GM18511 (cell line): ENCODE measurements around the gene PNLIPRP3.
"Not testable (repeated sequence)": the region's sequence is repeated elsewhere in the genome, so short reads cannot be mapped to it uniquely, and the experiment has no call there.

Experiments used
- ATAC-seq: cut with Tn5 transposase; IDR thresholded peaks from one replicate; pipeline ENCODE4 v1.9.1; 2021; ENCODE audit warnings: mild to moderate bottlenecking, moderate library complexity; ENCODE audit not compliant: unreplicated experiment

The PNLIPRP3 gene

DNA sequence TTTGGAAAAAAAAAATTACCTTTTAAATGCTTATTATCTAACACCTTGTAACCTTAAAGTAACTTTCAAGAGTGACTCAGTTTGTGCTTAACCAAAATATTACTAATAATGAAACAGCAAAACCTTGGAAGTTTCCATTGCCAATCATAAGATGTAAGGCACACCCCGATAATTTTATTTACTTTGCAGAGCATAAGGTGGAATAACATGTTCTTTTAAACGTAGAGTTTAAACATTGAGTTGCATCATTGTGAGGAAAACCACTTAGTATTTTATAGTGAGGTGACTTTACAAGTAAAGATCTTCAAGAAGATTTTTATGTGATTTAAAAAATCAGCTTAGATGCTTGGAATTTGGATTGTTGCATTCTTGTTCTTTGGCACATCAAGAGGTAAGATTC, at the start of gene PNLIPRP3:
TSS of gene PNLIPRP3 (plus strand) at position 177 of the 400 bp plus-strand sequence. CDS start at position 343, 166 bp downstream.
- ATAC-seq: no peak

DNA sequence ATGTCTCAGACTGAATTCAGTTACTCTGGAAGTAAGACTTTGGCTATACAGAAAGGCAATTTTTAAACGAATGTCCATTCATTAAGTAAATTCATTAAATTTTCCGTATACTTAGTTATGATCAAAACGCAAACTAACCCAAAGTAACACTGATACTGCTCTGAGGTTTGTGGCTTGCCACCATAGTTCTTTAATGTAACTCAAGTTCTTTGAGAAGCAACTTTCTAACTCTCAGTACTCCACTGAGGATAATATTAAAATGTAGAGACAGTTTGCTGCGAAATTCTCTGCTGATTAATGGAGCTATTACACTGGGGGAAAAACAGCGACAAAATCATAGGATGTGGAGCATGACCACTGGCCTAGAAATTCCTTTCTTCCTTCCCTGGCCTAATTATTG, 45.4 kb upstream of the PNLIPRP3 start:
- ATAC-seq: no peak

DNA sequence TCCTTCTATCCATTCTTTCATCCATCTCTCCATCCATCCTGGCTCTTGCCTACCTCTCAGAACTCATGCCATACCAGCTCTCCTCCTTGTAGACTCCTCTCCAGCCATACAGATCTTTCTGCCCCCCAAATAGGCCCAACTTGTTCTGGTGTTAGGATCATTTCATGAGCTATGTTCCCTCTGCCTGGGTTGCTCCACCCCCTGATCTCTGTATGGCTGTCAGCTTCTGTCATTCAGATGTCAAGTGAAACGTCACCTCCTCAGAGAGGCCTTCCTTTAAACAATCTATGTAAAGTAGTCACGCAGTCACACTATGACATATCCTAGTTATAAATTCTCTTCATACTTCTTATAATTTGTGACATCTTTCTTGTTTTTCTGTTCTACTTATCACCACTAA, 42.3 kb upstream of the PNLIPRP3 start:
- no peak for ATAC-seq

DNA sequence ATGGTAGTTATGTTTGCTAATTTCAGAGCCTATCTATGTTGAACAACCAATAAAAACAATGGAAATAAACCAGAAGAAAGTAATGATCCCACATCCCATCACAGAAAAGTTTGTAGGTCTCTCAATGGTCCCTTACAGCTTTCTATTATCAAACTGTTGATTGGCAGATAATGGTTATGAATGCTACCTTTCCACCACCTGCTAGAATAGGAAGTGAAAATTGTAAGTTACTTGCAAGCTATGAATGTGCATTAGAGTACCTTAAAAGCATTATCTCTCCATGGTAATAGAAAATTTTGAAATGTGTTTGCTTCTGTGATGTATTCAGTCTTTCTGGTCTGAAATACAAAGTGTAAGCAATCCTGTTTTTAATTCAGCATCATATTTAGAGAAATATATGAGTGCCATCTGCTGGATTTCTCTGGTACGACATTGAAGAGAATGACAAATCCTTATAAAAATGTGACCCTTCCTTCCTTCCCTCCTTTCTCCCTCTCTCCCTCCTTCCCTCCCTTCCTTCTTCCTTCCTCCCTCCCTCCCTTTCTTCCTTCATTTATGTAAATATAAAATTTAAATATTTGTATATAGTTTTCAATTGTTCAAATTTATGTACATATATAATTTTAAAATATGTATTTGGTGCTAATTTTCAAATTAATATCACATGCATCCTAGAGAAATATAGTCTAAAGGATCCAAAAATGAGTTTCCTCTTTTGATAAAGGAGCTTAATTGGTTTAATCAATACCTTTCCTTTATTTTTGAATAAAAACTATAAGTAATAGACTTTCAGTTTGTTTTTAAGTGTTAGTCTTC, 41.4 kb upstream of the PNLIPRP3 start:
- ATAC-seq: peak; percentile 61

DNA sequence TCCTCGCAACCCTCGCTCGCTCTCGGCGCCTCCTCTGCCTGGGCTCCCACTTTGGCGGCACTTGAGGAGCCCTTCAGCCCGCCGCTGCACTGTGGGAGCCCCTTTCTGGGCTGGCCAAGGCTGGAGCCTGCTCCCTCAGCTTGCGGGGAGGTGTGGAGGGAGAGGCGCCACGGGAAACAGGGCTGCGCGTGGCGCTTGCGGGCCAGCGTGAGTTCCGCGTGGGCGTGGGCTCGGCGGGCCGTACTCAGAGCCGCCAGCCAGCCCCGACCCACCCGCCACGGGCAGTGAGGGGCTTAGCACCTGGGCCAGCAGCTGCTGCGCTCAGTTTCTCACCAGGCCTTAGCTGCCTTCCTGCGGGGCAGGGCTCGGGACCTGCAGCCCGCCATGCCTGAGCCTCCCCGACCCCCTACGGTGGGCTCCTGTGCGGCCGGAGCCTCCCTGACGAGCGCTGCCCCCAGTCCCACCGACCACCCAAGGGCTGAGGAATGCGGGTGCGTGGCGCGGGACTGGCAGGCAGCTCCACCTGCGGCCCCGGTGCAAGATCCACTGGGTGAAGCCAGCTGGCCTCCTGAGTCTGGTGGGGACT, 34.3 kb upstream of the PNLIPRP3 start:
- not testable (repeated sequence) for ATAC-seq

DNA sequence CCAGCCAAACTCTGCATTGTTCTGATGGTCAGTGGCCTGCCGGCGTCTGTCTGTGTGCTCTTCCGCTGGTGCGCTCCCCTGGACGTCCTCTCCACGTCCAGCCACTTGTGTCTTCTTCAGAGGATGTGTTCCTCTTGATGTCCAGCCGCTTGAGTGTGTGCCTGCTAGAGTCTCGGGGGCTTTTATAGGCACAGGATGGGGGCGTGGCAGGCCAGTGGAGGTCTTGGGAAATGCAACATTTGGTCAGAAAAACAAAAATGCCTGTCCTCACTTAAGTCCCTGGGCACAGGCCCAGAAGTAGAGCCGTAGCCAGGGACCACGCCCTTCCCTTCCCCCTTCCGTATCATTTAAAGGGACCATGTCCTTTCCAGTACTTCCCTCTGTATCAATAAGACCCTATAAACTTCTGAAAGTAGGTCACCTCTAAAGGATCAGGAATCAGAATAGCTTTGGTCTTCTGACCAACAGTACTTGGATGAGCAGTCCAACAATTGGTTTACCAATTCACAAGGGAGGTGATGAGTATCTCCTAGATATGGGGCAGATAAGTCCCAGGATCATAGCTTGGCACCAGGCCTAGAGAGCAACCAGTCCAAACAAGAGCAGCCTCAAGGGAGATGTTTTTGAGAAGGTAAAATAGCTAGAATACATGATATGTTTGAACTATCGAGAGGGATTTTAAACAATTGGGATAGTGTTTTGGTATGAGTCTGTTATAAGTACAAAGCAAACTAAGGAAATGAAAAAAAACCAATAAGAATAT, 32.2 kb upstream of the PNLIPRP3 start:
- ATAC-seq: no peak

DNA sequence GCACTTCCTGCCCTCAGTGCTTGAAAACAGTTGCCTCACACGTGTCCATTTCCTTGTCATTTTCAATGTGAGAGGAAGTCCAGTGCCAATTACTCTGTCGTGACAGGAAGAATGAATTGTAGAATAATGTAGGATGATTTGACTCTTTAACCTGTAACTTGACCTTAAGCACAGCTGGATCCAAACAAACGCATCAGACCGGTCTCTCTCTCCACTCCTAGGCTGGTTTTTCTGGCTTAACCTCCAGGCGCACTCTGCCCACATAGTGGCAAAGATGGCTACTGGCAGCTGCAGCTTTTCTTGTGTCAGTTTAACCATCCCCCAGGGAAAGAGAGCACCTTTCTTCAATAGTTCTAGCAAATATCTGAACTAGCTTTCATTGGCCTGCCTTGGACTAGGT, 29.4 kb upstream of the PNLIPRP3 start:
- ATAC-seq: no peak

DNA sequence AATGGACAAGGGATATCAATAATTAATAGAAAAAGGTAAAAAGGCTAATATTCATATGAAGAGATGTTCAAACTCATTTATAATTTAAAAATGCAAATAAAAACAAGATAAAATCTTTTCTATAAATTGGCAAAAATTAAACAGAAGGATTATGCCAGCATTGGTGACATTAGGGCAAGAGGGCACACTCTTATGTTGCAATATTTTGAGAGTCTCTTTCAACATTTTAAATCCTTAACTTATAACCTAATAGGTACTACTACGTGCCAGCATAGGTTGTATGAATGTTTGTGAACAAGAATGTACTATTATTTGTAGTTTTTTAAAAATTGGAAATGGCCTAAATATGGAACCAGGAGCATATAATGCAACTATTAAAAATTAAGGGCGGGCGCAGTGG, 24.8 kb upstream of the PNLIPRP3 start:
- ATAC-seq: no peak

DNA sequence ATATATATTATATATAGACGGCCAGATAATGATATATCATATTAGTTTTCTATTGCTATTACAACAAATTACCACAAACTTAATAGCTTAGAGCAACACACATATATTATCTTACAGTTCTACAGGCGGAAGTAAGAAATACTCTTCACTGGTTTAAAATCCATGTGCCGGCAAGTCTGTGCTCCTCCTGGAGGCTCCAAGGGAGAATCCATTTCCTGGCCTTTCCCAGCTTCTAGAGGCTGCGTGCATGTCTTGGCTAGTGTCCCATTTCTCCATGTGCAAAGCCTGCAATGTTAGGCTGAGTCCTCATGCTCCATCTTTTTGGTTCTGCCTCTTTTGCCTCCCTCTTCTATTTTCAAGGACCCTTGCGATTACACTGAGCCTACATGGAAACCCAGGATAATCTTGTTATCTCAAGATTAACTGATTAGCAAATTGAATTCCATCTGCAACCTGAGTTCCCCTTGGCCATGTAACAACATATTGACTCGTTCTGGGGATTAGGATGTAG, 23.9 kb upstream of the PNLIPRP3 start:
- ATAC-seq: no peak

DNA sequence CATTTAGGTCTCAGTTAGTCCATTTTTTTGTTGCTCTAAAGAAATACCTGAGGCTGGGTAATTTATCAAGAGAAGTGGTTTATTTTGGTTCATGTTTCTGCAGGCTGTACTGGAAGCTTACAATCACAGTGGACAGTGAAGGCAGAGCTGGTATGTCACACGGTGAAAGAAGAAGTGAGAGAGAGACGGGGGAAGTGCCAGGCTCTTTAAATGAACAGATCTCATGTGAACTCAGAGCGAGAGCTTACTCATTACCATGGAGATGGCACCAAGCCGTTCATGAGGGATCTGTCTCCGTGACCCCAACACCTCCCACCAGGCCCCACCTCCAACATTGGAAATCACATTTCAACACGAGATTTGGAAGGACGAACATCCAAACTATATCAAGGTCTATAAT, 18.9 kb upstream of the PNLIPRP3 start:
- peak; percentile 84 for ATAC-seq

DNA sequence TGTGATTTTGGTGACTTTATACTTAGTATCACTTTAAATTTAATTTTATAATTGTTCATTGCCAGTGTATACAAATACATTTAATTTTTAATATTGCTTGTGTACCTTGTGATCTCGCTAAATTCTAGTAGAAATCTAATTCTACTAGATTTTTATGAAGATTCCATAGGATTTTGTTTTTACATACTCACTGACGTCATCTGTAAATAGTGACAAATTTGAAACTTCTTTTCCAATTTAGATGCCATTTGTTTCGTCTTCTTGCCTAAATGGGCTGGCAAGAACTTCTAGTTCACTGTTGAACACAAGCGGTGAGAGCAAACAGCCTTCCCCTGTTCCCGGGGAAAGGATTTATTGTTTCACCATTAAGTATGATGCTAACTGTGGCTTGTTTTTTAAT, 17.3 kb upstream of the PNLIPRP3 start:
- ATAC-seq: no peak

DNA sequence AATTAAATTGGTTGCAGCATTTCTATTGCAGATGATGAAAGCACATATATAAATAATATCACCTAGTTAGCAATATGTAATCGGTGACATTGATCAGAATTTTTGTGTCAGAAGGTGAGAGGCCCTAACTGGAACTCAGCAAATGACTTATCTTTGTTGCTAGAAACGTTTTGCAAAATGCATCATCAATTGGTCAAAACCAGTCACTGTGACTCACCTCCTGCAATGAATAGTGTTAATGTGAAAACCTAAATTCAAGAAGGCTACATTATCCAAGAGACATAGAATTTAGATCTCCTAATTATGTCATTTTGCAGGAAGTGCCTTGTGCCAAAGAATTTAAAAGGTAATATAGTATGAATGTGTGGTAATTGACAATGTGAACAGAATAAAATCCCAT, 9.8 kb upstream of the PNLIPRP3 start:
- ATAC-seq: no peak

DNA sequence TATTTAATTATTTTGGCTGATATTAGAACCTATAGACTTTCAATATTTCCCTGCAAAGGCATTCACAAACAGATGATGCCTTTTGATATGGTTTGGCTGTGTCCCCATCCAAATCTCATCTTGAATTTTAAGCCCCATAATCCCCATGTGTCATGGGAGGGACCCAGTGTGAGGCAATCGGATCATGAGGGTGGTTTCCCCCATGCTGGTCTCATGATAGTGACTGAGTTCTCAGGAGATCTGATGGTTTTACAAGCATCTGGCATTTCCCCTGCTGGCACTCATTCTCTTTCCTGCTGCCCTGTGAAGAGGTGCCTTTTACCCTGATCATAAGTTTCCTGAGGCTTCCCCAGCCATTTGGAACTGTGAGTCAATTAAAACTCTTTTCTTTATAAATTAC, 9.3 kb upstream of the PNLIPRP3 start:
- ATAC-seq: no peak

DNA sequence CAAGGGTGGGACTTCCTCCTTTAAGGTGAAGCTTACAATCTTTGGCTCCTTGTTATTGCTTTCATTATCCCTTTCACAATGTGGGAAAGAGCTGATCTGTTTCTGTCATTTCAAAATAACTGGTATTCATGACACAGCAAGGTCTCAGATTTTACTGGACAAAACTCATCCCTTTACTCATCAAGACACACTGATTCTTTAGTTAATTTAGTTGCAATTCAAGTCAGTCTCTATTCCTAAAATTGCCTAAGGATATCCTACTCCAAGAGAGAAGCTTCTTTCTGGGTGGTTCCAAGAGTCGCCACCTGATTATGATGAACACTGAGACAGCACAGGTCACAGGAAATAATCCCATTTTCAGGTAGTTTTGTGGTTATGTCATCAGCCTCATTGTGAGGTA, 5.8 kb upstream of the PNLIPRP3 start:
- no peak for ATAC-seq

DNA sequence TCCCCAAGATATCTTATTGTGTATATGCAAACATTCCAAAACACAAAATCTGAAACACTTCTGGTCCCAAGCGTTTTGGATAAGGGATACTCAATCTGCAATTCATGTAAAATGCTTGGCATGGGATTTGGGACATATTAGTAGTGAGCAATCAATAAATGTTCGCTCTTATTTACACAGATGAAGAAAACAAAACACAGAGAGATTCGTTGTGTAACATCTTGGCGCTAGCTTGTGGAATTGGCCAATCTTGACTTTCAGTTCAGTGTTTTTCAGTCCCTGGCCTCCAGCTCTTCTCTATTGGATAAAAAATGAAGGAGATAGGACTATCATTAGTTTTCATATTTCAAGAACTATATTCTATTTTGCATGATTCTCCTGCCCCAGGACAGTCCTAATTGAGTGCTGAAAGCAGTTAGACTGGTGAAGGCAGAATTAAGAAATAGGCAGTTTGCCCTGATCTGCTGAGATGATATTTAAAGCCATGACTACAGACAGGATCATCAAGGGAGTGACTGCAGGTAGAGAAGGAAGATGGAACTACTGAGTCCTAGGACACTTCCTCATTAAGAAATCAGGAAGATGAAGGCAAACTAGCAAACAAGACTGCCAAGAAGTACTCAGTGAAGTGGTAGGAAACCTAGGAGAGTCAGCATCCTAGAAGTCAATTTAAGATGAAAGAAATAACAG, 1.8 kb downstream of the PNLIPRP3 start:
- ATAC-seq: no peak

DNA sequence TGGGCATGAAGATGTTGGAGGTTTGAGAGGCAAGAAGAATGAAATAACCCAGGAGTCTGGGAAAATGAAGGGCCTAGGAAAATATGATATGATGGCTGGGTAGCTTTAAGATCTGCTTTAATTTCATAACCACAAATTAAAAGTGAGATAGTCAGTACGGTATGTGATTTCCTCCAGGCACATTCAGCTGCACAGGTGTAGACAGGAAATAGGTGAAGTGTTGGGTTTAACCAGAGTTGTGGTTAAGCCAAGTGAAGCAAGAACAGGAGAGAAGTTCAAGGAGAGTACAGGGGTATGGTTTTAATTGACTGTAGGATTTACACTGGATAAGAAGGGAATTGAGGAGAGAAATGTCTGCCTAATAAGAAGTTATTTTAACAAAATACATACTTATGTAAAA, 2.6 kb downstream of the PNLIPRP3 start:
- no peak for ATAC-seq

DNA sequence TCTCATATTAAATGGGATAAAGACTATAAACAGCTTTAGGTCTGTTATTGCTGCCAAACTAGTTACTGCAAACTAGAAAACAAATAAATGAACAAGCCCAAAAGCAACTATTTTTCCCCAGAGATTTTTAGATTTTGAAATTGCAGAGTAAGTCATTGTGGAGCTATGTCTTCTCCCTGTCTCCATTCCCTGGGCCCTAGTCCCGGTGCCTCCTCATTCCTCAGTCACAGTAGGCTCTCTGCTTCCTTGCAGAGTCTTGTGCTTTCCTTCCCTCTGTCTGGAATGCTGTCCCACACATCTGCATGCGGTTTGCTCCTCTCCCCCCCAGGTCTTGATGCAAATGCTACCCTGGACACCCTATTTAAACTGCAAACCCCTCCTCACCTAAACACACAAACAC, 4.0 kb downstream of the PNLIPRP3 start:
- no peak for ATAC-seq

DNA sequence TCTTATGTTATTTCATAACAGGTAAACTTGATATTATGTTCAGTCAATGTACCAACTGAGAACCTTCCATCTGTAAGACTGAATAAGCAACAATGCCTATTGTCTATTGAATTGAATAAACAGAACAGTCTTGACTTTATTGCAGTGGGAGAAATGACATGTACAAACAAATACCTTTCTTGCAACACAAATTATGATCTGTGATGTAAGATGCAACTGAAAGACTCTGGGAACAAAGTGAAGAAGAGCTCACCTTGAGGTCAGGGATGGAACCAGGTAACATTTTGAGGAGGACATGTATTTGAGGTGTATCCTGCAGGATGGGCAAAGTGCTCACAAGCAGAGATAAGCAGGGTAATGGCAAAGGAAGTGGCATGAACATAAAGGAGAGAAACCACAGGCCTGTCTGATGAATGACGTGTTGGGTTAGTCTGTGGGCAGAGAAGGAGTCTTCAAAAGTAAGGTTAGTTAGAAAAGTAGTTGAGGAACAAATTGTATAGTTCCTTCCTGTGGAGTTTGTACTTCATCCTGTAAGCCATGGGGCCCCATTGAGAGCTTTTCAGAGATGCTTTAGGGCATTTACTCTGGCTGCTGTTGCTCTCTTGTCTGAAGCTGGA, 9.5 kb downstream of the PNLIPRP3 start:
- ATAC-seq: no peak

DNA sequence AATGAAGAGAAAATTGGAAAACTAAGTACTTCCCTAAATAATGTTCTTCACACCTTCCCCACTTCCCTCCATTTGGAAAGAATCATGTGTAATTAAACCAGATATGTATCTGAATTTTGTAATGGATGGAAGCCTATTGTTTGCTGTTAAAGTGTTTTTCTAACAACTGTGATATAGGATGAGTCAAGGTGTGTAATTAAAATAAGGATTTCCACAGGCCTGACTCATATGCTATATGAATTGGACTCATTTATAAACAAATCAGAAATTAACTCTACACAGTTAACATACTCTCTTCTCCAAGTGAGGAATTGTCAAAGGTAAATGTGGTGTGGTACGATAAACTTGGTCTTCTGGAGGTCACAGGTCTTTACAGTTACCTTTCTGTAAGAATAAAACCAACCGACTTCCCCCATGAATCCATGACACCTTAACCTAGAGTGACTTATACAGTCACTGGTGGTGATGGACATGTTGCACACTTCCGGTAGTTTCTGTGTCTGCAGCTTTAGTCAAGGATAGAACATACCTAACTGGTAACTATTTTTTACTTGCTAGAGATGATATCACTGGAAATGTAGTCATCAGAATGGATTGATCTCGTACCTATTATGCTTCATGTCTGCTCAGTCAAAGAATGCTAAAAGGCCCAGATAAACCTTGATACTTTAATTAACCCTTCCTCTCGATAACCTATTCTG, 12.8 kb downstream of the PNLIPRP3 start:
- no peak for ATAC-seq

DNA sequence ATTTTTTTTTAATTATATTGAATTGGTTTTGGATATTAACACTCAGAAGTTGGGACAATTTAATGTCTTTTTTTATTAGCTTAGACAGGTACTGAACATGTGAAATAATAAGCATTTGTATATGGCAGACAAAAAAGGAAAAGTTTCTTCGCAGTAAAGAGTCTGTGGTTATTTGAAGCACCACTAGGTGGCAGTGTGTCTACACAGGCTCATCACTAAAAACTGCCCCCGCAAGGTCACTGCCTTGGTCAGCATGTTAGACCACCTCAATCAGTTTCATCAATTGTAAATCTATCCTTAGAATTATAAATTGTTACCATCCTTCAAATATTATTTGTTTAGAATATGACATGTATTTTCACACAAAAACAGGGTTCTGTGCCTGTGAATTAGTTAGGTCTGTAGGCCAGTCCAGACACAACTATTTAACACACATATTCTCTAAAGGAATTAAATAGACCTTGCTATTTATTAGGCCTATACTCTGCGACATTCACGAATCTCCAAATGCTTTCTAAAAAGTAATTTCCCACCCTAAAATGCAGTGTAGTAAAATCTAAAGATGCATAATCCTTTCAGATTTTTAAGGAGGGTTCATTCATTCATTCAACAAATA, 17.0 kb downstream of the PNLIPRP3 start:
- ATAC-seq: peak; percentile 84
